Caco-2 (cell line): ENCODE measurements around the gene MACROD1. TPM values are rescaled to one million over a fixed set of nuclear protein-coding genes. Genes with fewer than 3 reads are reported as not detected.

Experiments used
- BruUV-seq: library from RNA; stranded (reverse); fragments of 400-500 nt; replicated peaks from 2 replicates; lab custom pipeline; 2021; lab: Mats Ljungman, UMichigan
- CTCF ChIA-PET: fragments of 300-600 bp; sonication (Branson Sonifier 250); formaldehyde crosslinking; loops from one replicate; lab custom pipeline; 2022; ENCODE audit warnings: antibody characterized with exemption; lab: Charles Lee
- POLR2A ChIA-PET: fragments of 300-600 bp; sonication (Branson Sonifier 250); formaldehyde crosslinking; loops from one replicate; lab custom pipeline; 2022; ENCODE audit warnings: antibody characterized with exemption; lab: Charles Lee
- DNase-seq, 2 experiments: peaks; one replicate each; pipeline versions ENCODE4 v3.0.0 to v3.0.0-alpha.2; 2020 to 2022
- H3K27me3 ChIP-seq: replicated peaks from 2 replicates; pipeline ENCODE4 v1.6.0; 2011; ENCODE audit warnings: low read length; ENCODE audit not compliant: control insufficient read depth, insufficient read depth
- H3K36me3 ChIP-seq: 2 replicates; pipeline ENCODE4 v1.5.1; 2011; ENCODE audit warnings: low read length; ENCODE audit not compliant: control insufficient read depth, insufficient read depth
- H3K4me1 ChIP-seq: fragments of 250-450 bp; sonication (Bioruptor Pico); 2 replicates; pipeline ENCODE4 v1.5.1; 2020; ENCODE audit warnings: mild to moderate bottlenecking
- H3K4me3 ChIP-seq: 2 replicates; pipeline ENCODE4 v1.5.1; 2011; ENCODE audit warnings: low read depth, mild to moderate bottlenecking, control low read depth, low read length
- H3K9me3 ChIP-seq: fragments of 250-450 bp; sonication (Bioruptor Pico); 2 replicates; pipeline ENCODE4 v1.5.1; 2020; ENCODE audit warnings: mild to moderate bottlenecking, moderate library complexity
- H3K27ac Mint-ChIP-seq: one replicate; pipeline ENCODE4 v1.8.0; 2022; ENCODE audit warnings: mixed read lengths; ENCODE audit not compliant: unreplicated experiment
- H3K27me3 Mint-ChIP-seq: one replicate; pipeline ENCODE4 v1.8.0; 2022; ENCODE audit warnings: mixed read lengths; ENCODE audit not compliant: insufficient read depth, unreplicated experiment
- H3K36me3 Mint-ChIP-seq: one replicate; pipeline ENCODE4 v1.8.0; 2022; ENCODE audit warnings: mild to moderate bottlenecking, mixed read lengths; ENCODE audit not compliant: insufficient read depth, unreplicated experiment
- H3K4me1 Mint-ChIP-seq: one replicate; pipeline ENCODE4 v1.8.0; 2022; ENCODE audit warnings: low read depth, mixed read lengths; ENCODE audit not compliant: unreplicated experiment
- H3K4me3 Mint-ChIP-seq: one replicate; pipeline ENCODE4 v1.8.0; 2022; ENCODE audit warnings: mild to moderate bottlenecking, moderate library complexity, mixed read lengths; ENCODE audit not compliant: unreplicated experiment
- H3K9me3 Mint-ChIP-seq: one replicate; pipeline ENCODE4 v1.8.0; 2022; ENCODE audit warnings: mixed read lengths; ENCODE audit not compliant: unreplicated experiment
- intact Hi-C: fragments of 100-400 bp; cut with micrococcal nuclease; formaldehyde crosslinking; loops from one replicate; pipeline ENCODE4 v1.10.0; 2022; ENCODE audit not compliant: unreplicated experiment
- total RNA-seq: library from RNA; stranded (reverse); gene quantifications from 2 replicates; pipeline ENCODE4 v1.2.3, GENCODE V29; 2022
- TF ChIP-seq, protein P1 (sequence below), 2 experiments: fragments of 200-600 bp in 1 of 2; IDR thresholded peaks; 1 replicate in 1 of 2; 2 replicates in 1 of 2; pipeline versions ENCODE4 v1.5.1 to v1.8.0; 2011 to 2022; ENCODE audit warnings: antibody characterized with exemption in 1 of 2, control low read depth in 1 of 2, inconsistent platforms in 1 of 2, low read depth in 1 of 2, low read length in 1 of 2, mild to moderate bottlenecking in 1 of 2, moderate library complexity in 1 of 2; ENCODE audit not compliant: insufficient read depth in 1 of 2, severe bottlenecking in 1 of 2, unreplicated experiment in 1 of 2

The MACROD1 gene
- total RNA-seq, 1 experiment from 2014 or later: 29.6 TPM

GRCh38 chr11:64026575-64027205, 139.2 kb downstream of the MACROD1 start:
- ChIA-PET POLR2A (no interaction called here), CTCF (no interaction called here)
- intact Hi-C loops: no loop called here
- Histone ChIP-seq H3K9me3 (no peaks in the 10 kb centered on the region), H3K4me3 (no peak overlapping the region), H3K36me3 (no peaks in the 10 kb centered on the region), H3K4me1 (no peaks in the 10 kb centered on the region), H3K27me3 (no peaks in the 10 kb centered on the region)
- Mint-ChIP-seq H3K27me3 (no peaks in the 10 kb centered on the region), H3K27ac (no peak overlapping the region), H3K4me3 (no peak overlapping the region), H3K4me1 (no peaks in the 10 kb centered on the region), H3K36me3 (peaks cover 9% of the 10 kb centered on the region), H3K9me3 (no peaks in the 10 kb centered on the region)
- TF ChIP-seq, protein P1, sequence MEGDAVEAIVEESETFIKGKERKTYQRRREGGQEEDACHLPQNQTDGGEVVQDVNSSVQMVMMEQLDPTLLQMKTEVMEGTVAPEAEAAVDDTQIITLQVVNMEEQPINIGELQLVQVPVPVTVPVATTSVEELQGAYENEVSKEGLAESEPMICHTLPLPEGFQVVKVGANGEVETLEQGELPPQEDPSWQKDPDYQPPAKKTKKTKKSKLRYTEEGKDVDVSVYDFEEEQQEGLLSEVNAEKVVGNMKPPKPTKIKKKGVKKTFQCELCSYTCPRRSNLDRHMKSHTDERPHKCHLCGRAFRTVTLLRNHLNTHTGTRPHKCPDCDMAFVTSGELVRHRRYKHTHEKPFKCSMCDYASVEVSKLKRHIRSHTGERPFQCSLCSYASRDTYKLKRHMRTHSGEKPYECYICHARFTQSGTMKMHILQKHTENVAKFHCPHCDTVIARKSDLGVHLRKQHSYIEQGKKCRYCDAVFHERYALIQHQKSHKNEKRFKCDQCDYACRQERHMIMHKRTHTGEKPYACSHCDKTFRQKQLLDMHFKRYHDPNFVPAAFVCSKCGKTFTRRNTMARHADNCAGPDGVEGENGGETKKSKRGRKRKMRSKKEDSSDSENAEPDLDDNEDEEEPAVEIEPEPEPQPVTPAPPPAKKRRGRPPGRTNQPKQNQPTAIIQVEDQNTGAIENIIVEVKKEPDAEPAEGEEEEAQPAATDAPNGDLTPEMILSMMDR (IDR thresholded peaks at IDR 0.05; ENCODE audit: insufficient read depth in 1 of 2, low read depth in 1 of 2, low read length in 1 of 2, severe bottlenecking in 1 of 2, unreplicated experiment in 1 of 2): no peak
- no peak for DNase-seq
- BruUV-seq: no TSS peak

- no peaks in the 10 kb centered on the region for H3K9me3 ChIP-seq
- CTCF ChIA-PET: no interaction called here
- Mint-ChIP-seq H3K27me3 (no peaks in the 10 kb centered on the region), H3K36me3 (peaks cover 9% of the 10 kb centered on the region), H3K9me3 (no peaks in the 10 kb centered on the region), H3K4me1 (no peaks in the 10 kb centered on the region), H3K4me3 (no peak overlapping the region), H3K27ac (no peak overlapping the region)
- no TSS peak for BruUV-seq
- no peak overlapping the region for H3K4me3 ChIP-seq
- DNase-seq: no peak
- TF ChIP-seq, protein P1 (IDR thresholded peaks at IDR 0.05; ENCODE audit: insufficient read depth in 1 of 2, low read depth in 1 of 2, low read length in 1 of 2, severe bottlenecking in 1 of 2, unreplicated experiment in 1 of 2): no peak
- POLR2A ChIA-PET: no interaction called here
- H3K27me3 ChIP-seq: no peaks in the 10 kb centered on the region
- no peaks in the 10 kb centered on the region for H3K36me3 ChIP-seq
- intact Hi-C loops: no loop called here
- no peaks in the 10 kb centered on the region for H3K4me1 ChIP-seq
Observed at GRCh38 chr11:64025205-64025604, 140.7 kb downstream of the MACROD1 start.

GRCh38 chr11:64023712-64024710, 141.9 kb downstream of the MACROD1 start:
- Mint-ChIP-seq H3K9me3 (no peaks in the 10 kb centered on the region), H3K4me1 (no peaks in the 10 kb centered on the region), H3K27me3 (no peaks in the 10 kb centered on the region), H3K36me3 (peaks cover 9% of the 10 kb centered on the region), H3K27ac (no peak overlapping the region), H3K4me3 (no peak overlapping the region)
- no peaks in the 10 kb centered on the region for H3K9me3 ChIP-seq
- no peak overlapping the region for H3K4me3 ChIP-seq
- POLR2A ChIA-PET: no interaction called here
- TF ChIP-seq, protein P1 (IDR thresholded peaks at IDR 0.05; ENCODE audit: insufficient read depth in 1 of 2, low read depth in 1 of 2, low read length in 1 of 2, severe bottlenecking in 1 of 2, unreplicated experiment in 1 of 2): no peak
- BruUV-seq: no TSS peak
- CTCF ChIA-PET: no interaction called here
- no peaks in the 10 kb centered on the region for H3K36me3 ChIP-seq
- no peak for DNase-seq
- H3K4me1 ChIP-seq: no peaks in the 10 kb centered on the region
- intact Hi-C loops: no loop called here
- H3K27me3 ChIP-seq: no peaks in the 10 kb centered on the region
